PC-3 (cell line): Measurements from ENCODE around the gene CROCC2.

Source experiments
- EZH2 ChIP-seq: fragments of 300-600 bp; sonication (generic); IDR thresholded peaks from one replicate; pipeline ENCODE4 v1.6.1; 2017; ENCODE audit warnings: antibody characterized with exemption, mild to moderate bottlenecking, low read length; ENCODE audit not compliant: unreplicated experiment
- TF ChIP-seq, protein P1 (sequence below): fragments of 300-600 bp; sonication (generic); conservative IDR thresholded peaks from 2 replicates; pipeline ENCODE4 v1.5.1; 2017; ENCODE audit warnings: antibody characterized with exemption, low read depth, mild to moderate bottlenecking, low read length

DNA sequence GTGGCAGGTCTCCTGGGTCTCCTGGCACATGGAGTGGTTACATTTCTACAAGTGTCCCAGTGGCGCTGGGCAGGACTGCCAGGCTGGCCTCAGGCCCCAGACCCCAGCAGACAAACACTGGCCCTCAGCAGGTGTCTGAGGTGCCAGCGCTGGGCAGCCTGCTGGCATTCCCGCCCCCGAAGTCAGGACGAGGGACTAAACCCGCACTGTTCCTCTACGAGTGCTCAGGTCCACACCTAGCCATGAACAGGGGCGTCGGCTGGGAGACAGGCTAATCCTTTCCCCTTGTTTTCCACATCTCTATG is 105.1 kb downstream of the CROCC2 start:
- TF ChIP-seq, protein P1, sequence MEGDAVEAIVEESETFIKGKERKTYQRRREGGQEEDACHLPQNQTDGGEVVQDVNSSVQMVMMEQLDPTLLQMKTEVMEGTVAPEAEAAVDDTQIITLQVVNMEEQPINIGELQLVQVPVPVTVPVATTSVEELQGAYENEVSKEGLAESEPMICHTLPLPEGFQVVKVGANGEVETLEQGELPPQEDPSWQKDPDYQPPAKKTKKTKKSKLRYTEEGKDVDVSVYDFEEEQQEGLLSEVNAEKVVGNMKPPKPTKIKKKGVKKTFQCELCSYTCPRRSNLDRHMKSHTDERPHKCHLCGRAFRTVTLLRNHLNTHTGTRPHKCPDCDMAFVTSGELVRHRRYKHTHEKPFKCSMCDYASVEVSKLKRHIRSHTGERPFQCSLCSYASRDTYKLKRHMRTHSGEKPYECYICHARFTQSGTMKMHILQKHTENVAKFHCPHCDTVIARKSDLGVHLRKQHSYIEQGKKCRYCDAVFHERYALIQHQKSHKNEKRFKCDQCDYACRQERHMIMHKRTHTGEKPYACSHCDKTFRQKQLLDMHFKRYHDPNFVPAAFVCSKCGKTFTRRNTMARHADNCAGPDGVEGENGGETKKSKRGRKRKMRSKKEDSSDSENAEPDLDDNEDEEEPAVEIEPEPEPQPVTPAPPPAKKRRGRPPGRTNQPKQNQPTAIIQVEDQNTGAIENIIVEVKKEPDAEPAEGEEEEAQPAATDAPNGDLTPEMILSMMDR = no peak
- TF ChIP-seq EZH2 = no peak
